ENCODE results near the gene SSPN. TPM values are rescaled to one million over a fixed set of nuclear protein-coding genes. Genes with fewer than 3 reads are reported as not detected.

Gene SSPN
- total RNA-seq, 4 donors from 2014 or later, result 13.9 to 27.3 (median 20.1) TPM

- TF ChIP-seq CTCF (IDR thresholded peaks at IDR 0.05; ENCODE audit: low read depth), result no peak
Measured at GRCh38 chr12:26247873-26248272, 52.5 kb downstream of the SSPN start.

GRCh38 chr12:26250801-26251200 is 55.4 kb downstream of the SSPN start:
- TF ChIP-seq CTCF (IDR thresholded peaks at IDR 0.05; ENCODE audit: low read depth), result no peak

GRCh38 chr12:26251600-26251999 is 56.2 kb downstream of the SSPN start:
- TF ChIP-seq CTCF (IDR thresholded peaks at IDR 0.05; ENCODE audit: low read depth), result no peak

- no peak for TF ChIP-seq CTCF (IDR thresholded peaks at IDR 0.05; ENCODE audit: low read depth)
Measured at GRCh38 chr12:26252946-26253345, 57.6 kb downstream of the SSPN start.

- TF ChIP-seq CTCF (IDR thresholded peaks at IDR 0.05; ENCODE audit: low read depth), result no peak
Measured at GRCh38 chr12:26255893-26256645, 60.7 kb downstream of the SSPN start.

- TF ChIP-seq CTCF (IDR thresholded peaks at IDR 0.05; ENCODE audit: low read depth), result no peak
Measured at GRCh38 chr12:26264215-26264838, 69.0 kb downstream of the SSPN start.

- no peak for TF ChIP-seq CTCF (IDR thresholded peaks at IDR 0.05; ENCODE audit: low read depth)
Measured at GRCh38 chr12:26265606-26266005, 70.2 kb downstream of the SSPN start.
